BLaER1 treated with 17β-estradiol and CSF1 and Interleukin-3, amounts not matched to agents 10 nM and 100 nM (cell line): Measurements from ENCODE around the gene PPL.

Source experiments
- H3K27ac ChIP-seq, 11 experiments: shearing (Covaris generic); formaldehyde crosslinking; 2 replicates each; pipeline ENCODE4 v1.8.1; 2022
- H3K27me3 ChIP-seq, 11 experiments: shearing (Covaris generic); formaldehyde crosslinking; 2 replicates each; pipeline ENCODE4 v1.8.1; 2022
- H3K36me3 ChIP-seq, 11 experiments: shearing (Covaris generic); formaldehyde crosslinking; 2 replicates each; pipeline ENCODE4 v1.8.1; 2022
- H3K4me1 ChIP-seq, 10 experiments: shearing (Covaris generic); formaldehyde crosslinking; 2 replicates each; pipeline ENCODE4 v1.8.1; 2022
- H3K4me2 ChIP-seq, 11 experiments: shearing (Covaris generic); formaldehyde crosslinking; 2 replicates each; pipeline ENCODE4 v1.8.1; 2022
- H3K4me3 ChIP-seq, 10 experiments: shearing (Covaris generic); formaldehyde crosslinking; 2 replicates each; pipeline ENCODE4 v1.8.1; 2022
- H3K9ac ChIP-seq, 11 experiments: shearing (Covaris generic); formaldehyde crosslinking; 2 replicates each; pipeline ENCODE4 v1.8.1; 2022
- H3K9me3 ChIP-seq, 11 experiments: shearing (Covaris generic); formaldehyde crosslinking; replicated peaks in 1 of 11; 2 replicates each; pipeline ENCODE4 v1.8.1; 2022
- H4K20me1 ChIP-seq, 11 experiments: shearing (Covaris generic); formaldehyde crosslinking; 2 replicates each; pipeline ENCODE4 v1.8.1; 2022
- Cebpa-rat ChIP-seq, 11 experiments: shearing (Covaris generic); IDR thresholded peaks; 2 replicates each; pipeline ENCODE4 v1.8.1; 2022

The PPL gene

DNA sequence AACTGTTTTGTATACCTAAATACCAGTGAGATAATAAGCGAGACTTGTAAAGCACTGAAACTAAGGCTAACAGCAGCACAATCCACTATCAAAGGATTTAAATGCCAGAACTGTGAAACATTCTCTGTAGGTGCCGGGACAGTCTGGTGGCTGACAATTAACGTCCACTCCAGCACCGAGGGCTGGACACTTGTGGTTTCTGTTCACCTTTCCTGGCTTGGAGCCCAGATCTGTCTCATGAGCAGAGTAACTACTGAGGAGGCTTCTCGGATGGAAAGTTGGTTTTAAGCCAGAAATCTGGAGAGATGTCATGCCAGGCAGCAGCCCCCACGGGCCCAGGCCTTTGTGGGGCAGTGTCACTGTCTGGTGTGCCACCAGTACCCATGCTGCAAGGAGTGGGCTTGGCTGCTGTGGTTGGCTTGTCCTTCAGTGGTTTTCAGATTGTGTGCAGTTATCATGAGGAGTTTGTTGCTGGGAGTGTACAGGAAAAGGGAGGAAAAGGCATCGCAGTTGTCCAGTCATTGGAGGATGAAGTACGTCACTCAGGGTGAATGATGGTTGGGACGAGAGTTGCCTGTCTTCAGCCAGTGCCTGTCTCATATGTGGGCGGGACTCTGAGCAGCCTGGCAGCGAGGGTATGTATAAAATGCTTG lies 54.2 kb downstream of the PPL start:
- Histone ChIP-seq H3K27me3 (no peaks in the 10 kb centered on the region), H3K4me2 (no peak overlapping the region), H3K4me3 (no peak overlapping the region), H3K9me3 (no peaks in the 10 kb centered on the region), H3K9ac (no peak overlapping the region), H3K36me3 (peaks cover 86 to 100% (median 99%) of the 10 kb centered on the region in 11 experiments), H4K20me1 (peaks cover 0 to 84% (median 50%) of the 10 kb centered on the region in 11 experiments; a peak in 16 of 22 replicates), H3K27ac (no peak overlapping the region), H3K4me1 (no peaks in the 10 kb centered on the region)
- no peak for TF ChIP-seq Cebpa-rat (IDR thresholded peaks at IDR 0.05)

- H3K36me3 ChIP-seq = peaks cover 92 to 100% (median 99%) of the 10 kb centered on the region in 11 experiments
- H3K9ac ChIP-seq = no peak overlapping the region
- H3K4me1 ChIP-seq = no peaks in the 10 kb centered on the region
- H4K20me1 ChIP-seq = peaks cover 0 to 84% (median 54%) of the 10 kb centered on the region in 11 experiments; a peak in 16 of 22 replicates
- no peaks in the 10 kb centered on the region for H3K27me3 ChIP-seq
- no peak overlapping the region for H3K27ac ChIP-seq
- H3K9me3 ChIP-seq = no peaks in the 10 kb centered on the region
- H3K4me2 ChIP-seq = no peak overlapping the region
- TF ChIP-seq Cebpa-rat (IDR thresholded peaks at IDR 0.05) = no peak
- H3K4me3 ChIP-seq = no peak overlapping the region
Measured at GRCh38 chr16:4882000-4882632, 54.8 kb downstream of the PPL start.

- peaks cover 98 to 100% (median 100%) of the 10 kb centered on the region in 11 experiments for H3K36me3 ChIP-seq
- H3K9ac ChIP-seq = no peak overlapping the region
- TF ChIP-seq Cebpa-rat (IDR thresholded peaks at IDR 0.05) = no peak
- peaks cover 0 to 87% (median 61%) of the 10 kb centered on the region in 11 experiments; a peak in 16 of 22 replicates for H4K20me1 ChIP-seq
- no peak overlapping the region for H3K4me3 ChIP-seq
- H3K27me3 ChIP-seq = no peaks in the 10 kb centered on the region
- H3K27ac ChIP-seq = no peak overlapping the region
- no peaks in the 10 kb centered on the region for H3K9me3 ChIP-seq
- no peaks in the 10 kb centered on the region for H3K4me1 ChIP-seq
- no peak overlapping the region for H3K4me2 ChIP-seq
Measured at GRCh38 chr16:4880006-4880580, 56.9 kb downstream of the PPL start.

GRCh38 chr16:4879049-4879448 lies 57.9 kb downstream of the PPL start:
- Histone ChIP-seq H3K9me3 (no peaks in the 10 kb centered on the region), H3K4me3 (no peak overlapping the region), H3K27me3 (no peaks in the 10 kb centered on the region), H3K27ac (no peak overlapping the region), H3K4me2 (no peak overlapping the region), H4K20me1 (peaks cover 0 to 87% (median 52%) of the 10 kb centered on the region in 11 experiments; a peak in 16 of 22 replicates), H3K36me3 (peaks cover 98 to 100% (median 100%) of the 10 kb centered on the region in 11 experiments), H3K4me1 (no peaks in the 10 kb centered on the region), H3K9ac (no peak overlapping the region)
- TF ChIP-seq Cebpa-rat (IDR thresholded peaks at IDR 0.05) = no peak

- Histone ChIP-seq H3K36me3 (peaks cover 97 to 100% (median 100%) of the 10 kb centered on the region in 11 experiments), H3K27me3 (no peaks in the 10 kb centered on the region), H3K4me1 (no peaks in the 10 kb centered on the region), H3K9me3 (no peaks in the 10 kb centered on the region), H3K27ac (no peak overlapping the region), H3K9ac (no peak overlapping the region), H3K4me2 (no peak overlapping the region), H4K20me1 (peaks cover 0 to 79% (median 49%) of the 10 kb centered on the region in 11 experiments; a peak in 15 of 22 replicates), H3K4me3 (no peak overlapping the region)
- TF ChIP-seq Cebpa-rat (IDR thresholded peaks at IDR 0.05) = no peak
Measured at GRCh38 chr16:4877380-4877685, 59.6 kb downstream of the PPL start.

- H3K4me3 ChIP-seq = no peak overlapping the region
- no peak for TF ChIP-seq Cebpa-rat (IDR thresholded peaks at IDR 0.05)
- peaks cover 0 to 79% (median 45%) of the 10 kb centered on the region in 11 experiments; a peak in 15 of 22 replicates for H4K20me1 ChIP-seq
- H3K9me3 ChIP-seq = no peaks in the 10 kb centered on the region
- H3K4me2 ChIP-seq = no peak overlapping the region
- 0 out of 22 replicates have a peak overlapping the region, but pooled peaks of 1 of the 11 experiments have one; percentile 9 for H3K9ac ChIP-seq
- no peaks in the 10 kb centered on the region for H3K27me3 ChIP-seq
- H3K4me1 ChIP-seq = no peaks in the 10 kb centered on the region
- H3K27ac ChIP-seq = no peak overlapping the region
- peaks cover 97 to 100% (median 99%) of the 10 kb centered on the region in 11 experiments for H3K36me3 ChIP-seq
Measured at GRCh38 chr16:4876646-4877379, 60.1 kb downstream of the PPL start.

DNA sequence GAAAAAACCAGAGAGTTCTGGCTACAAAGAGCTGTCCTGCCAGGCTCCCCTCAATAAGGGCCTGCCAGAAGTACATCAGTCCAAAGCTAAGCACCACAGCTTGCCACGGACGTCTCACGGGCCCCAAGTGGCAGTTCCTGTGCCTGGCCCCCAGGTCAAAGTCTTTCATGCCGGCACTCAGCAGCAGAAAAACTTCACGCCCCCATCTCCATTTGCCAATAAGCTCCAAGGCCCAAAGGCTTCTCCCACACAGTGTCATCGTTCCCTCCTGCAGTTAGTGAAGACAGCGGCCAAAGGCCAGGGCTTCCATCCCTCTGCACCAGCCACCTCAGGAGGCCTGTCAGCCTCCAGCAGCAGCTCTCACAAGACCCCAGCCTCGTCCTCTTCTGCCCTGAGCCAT lies 62.3 kb downstream of the PPL start:
- Histone ChIP-seq H3K4me2 (no peak overlapping the region), H3K9me3 (no peaks in the 10 kb centered on the region), H3K4me1 (no peaks in the 10 kb centered on the region), H4K20me1 (peaks cover 6 to 84% (median 48%) of the 10 kb centered on the region in 11 experiments; a peak in 20 of 22 replicates), H3K36me3 (peaks cover 97 to 100% (median 99%) of the 10 kb centered on the region in 11 experiments), H3K27ac (no peak overlapping the region), H3K27me3 (no peaks in the 10 kb centered on the region), H3K4me3 (no peak overlapping the region), H3K9ac (no peak overlapping the region; a peak in 1 of 22 replicates)
- no peak for TF ChIP-seq Cebpa-rat (IDR thresholded peaks at IDR 0.05)

- peaks cover 97 to 100% (median 99%) of the 10 kb centered on the region in 11 experiments for H3K36me3 ChIP-seq
- no peak overlapping the region for H3K4me2 ChIP-seq
- H3K4me3 ChIP-seq = no peak overlapping the region
- no peak overlapping the region for H3K9ac ChIP-seq
- H4K20me1 ChIP-seq = peaks cover 22 to 84% (median 55%) of the 10 kb centered on the region in 11 experiments
- no peak overlapping the region for H3K27ac ChIP-seq
- no peaks in the 10 kb centered on the region for H3K9me3 ChIP-seq
- TF ChIP-seq Cebpa-rat (IDR thresholded peaks at IDR 0.05) = no peak
- H3K27me3 ChIP-seq = no peaks in the 10 kb centered on the region
- no peaks in the 10 kb centered on the region for H3K4me1 ChIP-seq
Measured at GRCh38 chr16:4873091-4873490, 63.9 kb downstream of the PPL start.

GRCh38 chr16:4871071-4871470 lies 65.9 kb downstream of the PPL start:
- no peak overlapping the region for H3K9ac ChIP-seq
- H3K36me3 ChIP-seq = peaks cover 97 to 100% (median 98%) of the 10 kb centered on the region in 11 experiments
- TF ChIP-seq Cebpa-rat (IDR thresholded peaks at IDR 0.05) = no peak
- H4K20me1 ChIP-seq = peaks cover 42 to 87% (median 58%) of the 10 kb centered on the region in 11 experiments
- no peak overlapping the region for H3K27ac ChIP-seq
- H3K9me3 ChIP-seq = no peaks in the 10 kb centered on the region
- no peak overlapping the region for H3K4me2 ChIP-seq
- H3K4me1 ChIP-seq = no peaks in the 10 kb centered on the region
- H3K4me3 ChIP-seq = no peak overlapping the region
- no peaks in the 10 kb centered on the region for H3K27me3 ChIP-seq
